Measurements from ENCODE around the gene TNFRSF14. TPM values are rescaled to one million over a fixed set of nuclear protein-coding genes. Genes with fewer than 3 reads are reported as not detected.
A peak's percentile ranks its signal among the peaks of the same experiment; 100 is the strongest.

TNFRSF14 gene
- total RNA-seq, 2 donors from 2014 or later, result 93.2 to 118 TPM

DNA sequence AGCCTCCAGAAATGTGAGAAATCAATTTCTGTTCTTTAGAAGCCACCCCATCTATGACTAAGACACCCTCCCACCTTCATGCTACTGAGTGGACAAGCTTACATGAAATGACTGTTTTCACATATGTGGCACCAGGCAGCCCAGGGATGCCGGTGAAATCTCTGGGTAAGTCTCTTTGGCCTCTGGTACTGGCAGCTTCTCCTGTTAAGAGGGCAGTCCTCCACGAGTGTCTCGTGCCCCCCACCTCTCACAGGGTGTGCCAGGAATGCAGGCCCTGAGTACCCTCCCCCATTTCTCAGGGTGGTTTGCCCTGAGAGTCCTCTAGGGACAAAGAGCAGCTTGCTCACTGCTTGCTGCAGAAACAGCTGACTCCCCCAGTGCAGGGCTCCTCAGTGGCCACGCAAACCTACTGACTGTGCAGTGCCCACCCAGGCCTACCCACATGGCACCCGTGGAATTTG lies 27.2 kb downstream of the TNFRSF14 start:
- H3K27me3 Mint-ChIP-seq, result no peaks in the 10 kb centered on the region
- no peaks in the 10 kb centered on the region for H3K36me3 Mint-ChIP-seq
- H3K4me1 Mint-ChIP-seq (ENCODE audit: low read depth in 2 of 2), result peaks cover 15 to 29% of the 10 kb centered on the region in 2 donors
- DNase-seq (ENCODE audit: low spot score) (peak; percentile 29), ATAC-seq (no peak)
- H3K9me3 Mint-ChIP-seq, result no peaks in the 10 kb centered on the region
- H3K4me3 Mint-ChIP-seq, result no peak overlapping the region
- H3K27ac Mint-ChIP-seq, result no peak overlapping the region

DNA sequence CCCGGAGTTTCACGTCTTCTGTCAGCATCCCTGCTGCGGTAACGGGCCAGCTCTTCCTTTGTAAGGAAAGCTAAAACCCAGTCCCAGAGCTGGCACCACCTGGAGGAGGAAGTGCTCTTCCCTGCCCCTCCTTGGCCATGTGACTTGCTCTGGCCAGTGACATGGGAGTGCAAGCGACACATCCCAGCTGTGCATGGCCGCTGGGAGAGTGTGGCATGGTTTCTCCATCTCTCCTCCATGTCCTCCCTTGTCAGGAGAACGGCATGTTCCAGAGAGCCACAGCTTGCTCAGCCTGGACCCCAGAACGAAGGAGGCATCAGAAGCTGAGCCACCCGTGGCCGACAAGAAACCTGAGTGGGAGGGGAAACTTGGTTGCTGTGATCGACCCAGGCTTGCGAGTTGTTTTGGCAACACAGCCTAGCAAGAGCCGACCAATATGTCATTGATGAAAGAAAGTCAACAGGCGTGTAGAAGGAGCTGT lies 27.7 kb downstream of the TNFRSF14 start:
- ATAC-seq (no peak), DNase-seq (ENCODE audit: low spot score) (no peak)
- Mint-ChIP-seq H3K36me3 (no peaks in the 10 kb centered on the region), H3K4me3 (peak overlapping the region; percentile 89), H3K9me3 (no peaks in the 10 kb centered on the region), H3K4me1 (ENCODE audit: low read depth in 2 of 2) (peaks cover 10 to 23% of the 10 kb centered on the region in 2 donors), H3K27me3 (no peaks in the 10 kb centered on the region), H3K27ac (peak overlapping the region; percentile 82 to 92)

DNA sequence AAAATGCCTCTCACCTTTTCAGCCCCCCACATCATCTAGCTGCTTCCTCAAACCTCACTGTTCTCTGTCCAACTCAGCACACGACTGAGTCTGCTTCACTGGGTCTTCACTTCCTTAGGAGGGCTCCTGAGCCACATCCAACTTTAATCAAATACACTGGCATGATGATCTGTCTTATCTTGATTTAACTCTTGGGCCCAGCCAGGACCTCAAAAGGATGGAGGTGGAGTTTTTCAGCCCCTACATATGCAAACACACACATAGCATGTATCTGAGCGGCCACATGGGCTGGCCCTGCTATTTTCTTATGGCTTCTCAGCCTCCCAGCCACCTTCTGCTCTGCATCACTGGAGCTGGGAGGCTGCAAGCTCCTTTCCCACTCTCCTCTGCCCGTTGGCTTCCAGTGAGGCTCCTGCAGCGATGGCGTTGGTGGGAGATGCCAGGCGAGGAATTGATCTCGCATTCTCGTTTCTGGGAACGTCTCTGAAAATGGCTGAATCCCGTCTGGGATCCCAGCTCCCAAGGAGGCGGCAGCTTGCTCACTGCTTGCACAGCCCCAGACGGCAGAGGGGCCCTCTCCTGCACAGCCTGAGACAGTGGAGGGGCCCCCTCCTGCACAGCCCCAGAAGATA lies 28.6 kb downstream of the TNFRSF14 start:
- Mint-ChIP-seq H3K27ac (peak overlapping the region; percentile 82 to 92), H3K9me3 (no peaks in the 10 kb centered on the region), H3K4me3 (peak overlapping the region; percentile 89), H3K4me1 (ENCODE audit: low read depth in 2 of 2) (peaks cover 7 to 22% of the 10 kb centered on the region in 2 donors), H3K36me3 (no peaks in the 10 kb centered on the region), H3K27me3 (no peaks in the 10 kb centered on the region)
- DNase-seq (ENCODE audit: low spot score) (no peak), ATAC-seq (no peak)

DNA sequence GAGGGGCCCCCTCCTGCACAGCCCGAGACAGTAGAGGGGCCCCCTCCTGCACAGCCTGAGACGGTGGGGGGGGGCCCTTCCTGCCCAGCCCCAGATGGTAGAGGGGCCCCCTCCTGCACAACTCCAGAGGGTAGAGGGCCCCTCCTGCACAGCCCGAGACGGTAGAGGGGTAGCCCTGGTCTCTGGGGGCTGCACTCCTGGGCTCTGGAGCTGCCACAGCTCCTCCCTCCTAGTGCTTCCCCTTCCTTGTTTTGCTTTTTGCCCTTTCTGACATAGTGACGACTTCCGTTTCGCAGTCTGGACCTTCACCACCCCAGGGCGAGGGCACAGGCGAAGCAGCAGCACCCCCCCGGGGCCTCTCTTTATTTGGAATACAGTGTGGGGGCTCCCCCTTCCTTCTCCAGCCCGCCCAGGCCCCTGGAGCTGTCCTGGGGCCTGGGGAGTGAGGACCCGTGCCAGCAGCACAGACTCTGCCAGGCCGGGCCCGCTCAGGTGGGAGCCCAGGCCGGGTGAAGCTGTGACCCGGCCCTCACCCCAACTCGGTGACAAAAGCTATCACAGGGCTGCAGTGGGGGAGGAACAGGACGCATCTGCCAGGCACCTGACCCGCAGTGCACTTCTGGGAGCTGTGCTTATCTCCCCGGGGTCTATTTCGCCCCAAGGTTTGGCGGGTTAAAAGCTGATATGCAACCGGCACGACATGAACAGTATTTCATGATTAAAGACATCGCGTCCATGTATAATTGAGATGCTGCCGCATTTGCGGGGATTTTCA lies 29.3 kb downstream of the TNFRSF14 start:
- ATAC-seq, result peak; percentile 40 to 51
- Mint-ChIP-seq H3K27ac (peak overlapping the region; percentile 82 to 92), H3K4me1 (ENCODE audit: low read depth in 2 of 2) (peaks cover 7 to 22% of the 10 kb centered on the region in 2 donors), H3K4me3 (peak overlapping the region; percentile 89), H3K36me3 (no peaks in the 10 kb centered on the region), H3K27me3 (no peaks in the 10 kb centered on the region), H3K9me3 (no peaks in the 10 kb centered on the region)
- peak; percentile 82 for DNase-seq (ENCODE audit: low spot score)

DNA sequence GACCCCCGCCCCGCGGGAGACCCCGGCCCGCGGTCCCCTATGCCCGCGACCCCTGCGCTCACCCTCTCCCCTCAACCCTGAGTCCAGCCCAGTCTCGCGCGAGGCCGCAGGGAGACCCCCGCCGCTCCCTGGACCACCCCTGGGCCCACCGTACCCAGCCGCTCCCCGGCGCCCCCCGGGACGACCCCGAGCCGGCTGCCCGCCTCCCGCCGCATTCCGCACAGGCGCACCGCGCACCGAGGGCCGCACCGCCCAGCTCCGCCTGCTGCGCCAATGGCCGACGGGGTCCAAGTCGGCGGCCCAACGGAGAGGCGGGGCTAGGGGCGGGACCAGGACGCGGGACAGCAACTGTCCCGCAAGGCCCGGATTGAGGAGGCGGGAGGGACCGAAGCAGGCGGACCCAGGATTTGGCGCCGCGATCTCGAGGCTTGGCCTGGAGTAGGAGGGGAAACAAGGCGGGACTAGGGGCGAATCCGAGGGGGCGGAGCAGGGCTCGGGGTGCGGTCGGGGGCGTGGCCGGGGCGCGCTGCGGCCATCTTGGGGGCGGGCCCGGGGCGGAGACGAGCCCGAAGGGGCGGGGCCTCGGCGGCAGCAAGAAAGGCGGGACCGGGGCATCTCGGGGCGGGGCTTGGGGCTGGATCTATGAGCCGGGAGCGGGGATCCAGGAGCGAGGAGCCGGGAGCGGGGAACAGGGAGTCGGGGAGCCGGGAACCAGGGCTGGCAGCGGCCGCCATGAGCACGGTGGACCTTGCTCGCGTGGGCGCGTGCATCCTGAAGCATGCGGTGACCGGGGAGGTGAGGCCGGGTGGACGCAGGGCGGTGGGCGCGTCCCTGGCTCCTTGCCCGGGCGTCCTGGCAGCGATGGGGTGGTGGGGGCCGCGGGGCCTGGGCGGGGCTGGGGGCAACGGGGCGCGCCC lies 30.2 kb downstream of the TNFRSF14 start, which contains the start of gene PRXL2B:
PRXL2B (plus strand) TSS at position 624 of the 917 bp plus-strand sequence; CDS start at position 733, 109 bp downstream.
- peaks cover 7 to 17% of the 10 kb centered on the region in 2 donors for H3K4me1 Mint-ChIP-seq (ENCODE audit: low read depth in 2 of 2)
- ATAC-seq (peak; percentile 91 to 93), DNase-seq (ENCODE audit: low spot score) (peak; percentile 99)
- no peaks in the 10 kb centered on the region for H3K36me3 Mint-ChIP-seq
- H3K27me3 Mint-ChIP-seq, result no peaks in the 10 kb centered on the region
- H3K9me3 Mint-ChIP-seq, result no peaks in the 10 kb centered on the region
- peak within 1 kb of the TSS; percentile 82 to 92 for H3K27ac Mint-ChIP-seq
- peak within 1 kb of the TSS; percentile 89 for H3K4me3 Mint-ChIP-seq

DNA sequence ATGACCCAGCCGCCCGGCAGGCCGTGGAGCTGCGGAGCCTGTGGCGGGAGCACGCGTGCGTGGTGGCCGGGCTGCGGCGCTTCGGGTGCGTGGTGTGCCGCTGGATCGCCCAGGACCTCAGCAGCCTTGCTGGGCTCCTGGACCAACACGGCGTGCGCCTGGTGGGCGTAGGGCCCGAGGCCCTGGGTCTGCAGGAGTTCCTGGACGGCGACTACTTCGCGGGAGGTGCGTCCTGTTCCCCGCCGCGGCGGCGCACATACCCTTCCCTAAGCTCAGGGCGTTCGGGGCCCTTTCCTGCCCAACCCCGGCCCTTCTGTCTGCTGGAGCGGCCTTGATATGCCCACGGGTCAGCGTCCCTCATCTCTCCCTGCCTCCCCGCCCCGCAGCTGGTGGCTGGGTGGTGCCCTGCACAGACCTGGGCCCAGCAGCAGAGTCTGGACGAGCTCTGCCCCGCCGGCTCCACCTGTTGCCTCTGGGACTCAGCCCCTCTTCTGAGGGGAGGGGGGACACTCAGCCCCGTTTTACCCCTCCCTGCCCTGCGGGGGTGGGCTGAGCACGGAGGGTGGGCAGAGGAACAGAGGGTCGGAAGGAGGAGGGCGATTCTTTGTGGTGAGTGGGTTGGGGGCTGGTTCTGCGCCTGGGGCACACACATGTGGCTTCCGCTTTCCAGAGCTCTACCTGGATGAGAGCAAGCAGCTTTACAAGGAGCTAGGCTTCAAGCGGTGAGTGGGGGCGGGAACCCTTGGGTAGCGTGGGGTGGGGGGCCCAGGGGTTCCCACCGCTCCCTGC lies 31.1 kb downstream of the TNFRSF14 start:
- Mint-ChIP-seq H3K36me3 (no peaks in the 10 kb centered on the region), H3K4me3 (peak overlapping the region; percentile 89), H3K9me3 (no peaks in the 10 kb centered on the region), H3K27ac (no peak overlapping the region), H3K4me1 (ENCODE audit: low read depth in 2 of 2) (peaks cover 7 to 14% of the 10 kb centered on the region in 2 donors), H3K27me3 (no peaks in the 10 kb centered on the region)
- ATAC-seq (no peak), DNase-seq (ENCODE audit: low spot score) (peak; percentile 62)

DNA sequence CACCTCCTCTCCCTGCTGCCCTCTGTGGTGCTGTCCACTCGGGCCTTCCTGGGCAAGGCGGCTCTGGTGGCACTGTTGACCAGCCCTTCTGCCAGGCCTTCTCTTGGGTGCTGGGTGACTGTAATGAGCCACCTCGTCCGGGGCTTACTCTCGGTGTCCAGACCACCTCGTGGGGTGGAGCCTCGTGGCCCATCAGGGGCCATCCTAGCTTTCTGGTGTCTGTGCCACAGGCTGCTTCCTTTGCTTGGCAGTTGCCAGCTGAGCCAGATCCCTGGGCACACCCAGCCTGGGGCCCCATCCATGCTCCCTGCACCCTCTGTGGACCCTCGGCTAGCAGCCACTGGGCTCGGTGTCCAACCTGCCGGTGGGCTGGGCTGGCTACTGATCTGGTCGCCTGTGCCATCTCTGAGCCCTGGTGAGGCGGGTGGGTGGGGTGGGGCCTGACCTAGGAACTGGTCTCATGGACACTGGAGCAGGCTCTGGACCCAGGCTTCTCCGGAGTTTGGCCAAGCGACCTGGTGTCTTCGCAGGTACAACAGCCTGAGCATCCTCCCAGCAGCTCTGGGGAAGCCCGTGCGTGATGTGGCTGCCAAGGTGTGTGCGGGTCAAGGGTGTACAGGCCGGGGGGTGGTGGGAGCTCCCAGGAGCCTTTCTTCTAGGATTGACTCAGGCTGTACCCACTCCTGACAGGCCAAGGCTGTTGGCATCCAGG lies 31.8 kb downstream of the TNFRSF14 start:
- H3K27me3 Mint-ChIP-seq, result no peaks in the 10 kb centered on the region
- H3K27ac Mint-ChIP-seq, result no peak overlapping the region
- DNase-seq (ENCODE audit: low spot score) (peak; percentile 59), ATAC-seq (no peak)
- H3K4me3 Mint-ChIP-seq, result peak overlapping the region; percentile 89
- H3K4me1 Mint-ChIP-seq (ENCODE audit: low read depth in 2 of 2), result peaks cover 7 to 17% of the 10 kb centered on the region in 2 donors
- H3K9me3 Mint-ChIP-seq, result no peaks in the 10 kb centered on the region
- H3K36me3 Mint-ChIP-seq, result no peaks in the 10 kb centered on the region

DNA sequence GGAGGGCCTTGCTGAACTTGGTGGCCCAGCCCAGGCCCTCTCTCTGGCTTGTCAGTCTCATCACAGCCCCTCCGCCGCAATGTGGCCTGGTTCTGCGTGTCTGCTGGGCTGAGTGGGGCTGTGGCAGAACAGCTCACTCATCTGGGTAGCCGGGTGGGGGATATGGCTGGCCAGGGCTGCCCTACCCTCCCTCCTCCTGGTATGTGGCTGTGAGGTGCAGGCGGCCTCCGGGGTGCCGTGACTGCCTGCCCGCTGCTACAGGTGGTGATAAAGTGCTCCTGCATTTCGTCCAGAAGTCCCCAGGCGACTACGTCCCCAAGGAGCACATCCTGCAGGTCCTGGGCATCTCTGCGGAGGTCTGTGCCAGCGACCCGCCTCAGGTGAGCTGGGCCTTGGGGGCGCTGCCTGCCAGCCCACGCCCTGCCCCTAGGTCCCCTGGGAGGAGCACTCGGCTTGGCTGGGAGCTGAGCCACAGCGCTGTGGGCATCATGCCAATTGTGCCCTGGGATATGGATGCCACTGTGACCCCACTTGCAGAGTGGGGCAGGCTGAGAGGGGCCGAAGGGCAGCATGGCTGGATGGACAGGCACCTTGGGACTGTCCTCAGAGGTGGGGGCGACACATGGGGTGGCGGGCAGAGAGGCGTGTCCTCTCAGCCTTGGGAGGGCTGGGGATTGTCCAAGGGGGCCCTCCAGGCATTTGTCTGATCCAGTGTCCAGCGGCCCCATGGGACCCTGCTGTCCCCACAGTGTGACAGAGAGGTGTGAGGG lies 32.7 kb downstream of the TNFRSF14 start:
- H3K4me3 Mint-ChIP-seq, result no peak overlapping the region
- H3K9me3 Mint-ChIP-seq, result no peaks in the 10 kb centered on the region
- peaks cover 7 to 17% of the 10 kb centered on the region in 2 donors for H3K4me1 Mint-ChIP-seq (ENCODE audit: low read depth in 2 of 2)
- no peaks in the 10 kb centered on the region for H3K27me3 Mint-ChIP-seq
- H3K27ac Mint-ChIP-seq, result no peak overlapping the region
- no peaks in the 10 kb centered on the region for H3K36me3 Mint-ChIP-seq
- no peak for ATAC-seq
- DNase-seq (ENCODE audit: low spot score), result peak; percentile 61

DNA sequence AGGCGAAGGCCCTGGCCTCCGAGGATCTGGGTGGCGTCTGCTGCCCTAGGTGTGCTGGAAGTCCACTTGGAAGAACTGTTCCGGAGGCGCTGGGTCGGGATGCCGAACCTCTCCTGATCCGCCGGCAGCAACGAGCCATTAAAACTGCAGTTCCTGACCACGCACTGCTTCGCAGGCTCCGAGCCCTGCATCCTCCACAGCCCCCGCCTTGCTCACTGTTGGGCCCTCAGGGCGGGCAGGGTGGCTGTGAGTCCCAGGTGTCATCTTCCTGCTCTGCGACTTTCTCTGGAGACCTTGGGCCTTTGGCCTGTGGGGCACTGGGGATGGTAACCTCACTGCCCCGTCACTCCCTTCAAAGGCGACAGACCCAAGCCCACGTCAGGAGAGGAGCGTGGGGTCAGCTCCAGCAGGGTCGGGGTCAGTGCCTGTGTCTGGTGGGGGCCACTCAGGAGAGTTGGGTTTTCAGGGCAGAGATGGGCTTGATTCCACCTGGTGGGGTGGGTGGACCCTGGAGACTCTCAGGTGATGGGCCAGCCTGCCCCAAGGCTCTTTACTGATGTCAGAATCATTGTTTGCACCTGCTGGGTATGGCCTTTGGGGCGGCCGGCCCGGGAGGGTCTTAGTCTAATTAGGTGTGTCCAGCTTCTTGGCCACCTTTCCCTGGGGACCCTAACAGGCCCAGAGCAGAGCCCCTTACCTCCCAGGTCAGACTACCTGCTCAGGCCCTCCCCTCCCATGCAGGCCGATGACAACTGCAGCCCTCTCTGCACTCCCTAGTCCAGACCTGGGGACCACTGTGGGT lies 33.5 kb downstream of the TNFRSF14 start:
- H3K4me3 Mint-ChIP-seq, result no peak overlapping the region
- peak; percentile 57 for DNase-seq (ENCODE audit: low spot score)
- ATAC-seq, result no peak
- no peaks in the 10 kb centered on the region for H3K36me3 Mint-ChIP-seq
- no peaks in the 10 kb centered on the region for H3K27me3 Mint-ChIP-seq
- no peak overlapping the region for H3K27ac Mint-ChIP-seq
- no peaks in the 10 kb centered on the region for H3K9me3 Mint-ChIP-seq
- peaks cover 3 to 15% of the 10 kb centered on the region in 2 donors for H3K4me1 Mint-ChIP-seq (ENCODE audit: low read depth in 2 of 2)

DNA sequence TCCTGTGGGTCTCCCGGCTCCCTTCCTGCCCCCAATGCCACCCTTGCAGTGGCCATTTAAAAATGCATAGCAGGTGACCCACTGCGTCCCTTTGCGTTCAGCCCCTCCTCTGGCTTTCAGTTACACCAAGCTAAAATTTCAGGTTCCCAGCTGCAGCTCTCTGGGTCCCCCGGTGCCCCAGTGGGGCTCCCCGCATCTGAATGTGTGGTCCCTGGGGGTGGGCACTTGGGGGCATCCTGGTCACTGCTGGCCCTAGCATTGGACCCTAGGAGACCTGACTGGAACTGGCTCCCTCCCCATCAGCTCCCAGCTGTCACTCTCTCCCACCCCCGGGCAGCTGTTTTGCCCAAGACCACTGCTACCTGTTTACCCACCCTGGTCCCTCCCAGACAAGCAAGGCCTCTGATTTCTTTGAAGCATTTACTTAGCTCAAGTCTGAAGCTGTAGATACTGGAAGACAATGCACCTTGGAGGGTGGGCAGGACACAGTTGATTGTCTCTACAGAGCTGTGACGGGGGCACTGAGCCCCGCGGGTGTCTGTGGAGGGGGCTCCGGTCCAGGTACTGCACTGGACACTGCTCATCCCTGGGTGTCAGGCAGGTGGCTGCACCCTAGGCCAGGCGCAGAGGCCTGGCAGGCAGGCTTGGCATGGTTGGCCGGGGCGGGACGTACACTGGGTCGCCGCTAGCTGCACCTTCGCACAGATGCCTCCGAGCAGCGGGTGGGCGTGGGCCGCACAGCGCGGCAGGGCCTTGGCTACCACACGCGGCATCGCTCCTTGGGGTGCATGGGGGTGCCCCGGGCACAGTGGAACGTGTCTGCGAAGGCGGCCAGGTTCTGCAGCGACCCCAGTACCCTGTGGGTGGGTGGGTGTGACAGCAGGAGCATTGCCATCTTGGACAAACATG lies 34.3 kb downstream of the TNFRSF14 start:
- Mint-ChIP-seq H3K9me3 (no peaks in the 10 kb centered on the region), H3K27ac (no peak overlapping the region), H3K27me3 (no peaks in the 10 kb centered on the region), H3K4me3 (no peak overlapping the region), H3K4me1 (ENCODE audit: low read depth in 2 of 2) (peaks cover 0 to 8% of the 10 kb centered on the region in 2 donors), H3K36me3 (no peaks in the 10 kb centered on the region)
- ATAC-seq (no peak), DNase-seq (ENCODE audit: low spot score) (peak; percentile 48)
